ENCODE results near the gene SPHK1.

The SPHK1 gene

GRCh38 chr17:76384987-76385891 lies 830 bp downstream of the SPHK1 start:
- peak; percentile 74 for DNase-seq

GRCh38 chr17:76385892-76386786 lies 1.7 kb downstream of the SPHK1 start:
- DNase-seq = peak; percentile 83

GRCh38 chr17:76386966-76387765 lies 2.8 kb downstream of the SPHK1 start:
- no peak for DNase-seq

- no peak for DNase-seq
Observed at GRCh38 chr17:76388966-76389888, 4.8 kb downstream of the SPHK1 start.

- DNase-seq = no peak
Observed at GRCh38 chr17:76390003-76390421, 5.6 kb downstream of the SPHK1 start.

GRCh38 chr17:76391200-76391715 lies 6.8 kb downstream of the SPHK1 start:
- no peak for DNase-seq

- no peak for DNase-seq
Observed at GRCh38 chr17:76394166-76394565, 9.8 kb downstream of the SPHK1 start.

- no peak for DNase-seq
Observed at GRCh38 chr17:76395980-76396379, 11.6 kb downstream of the SPHK1 start.

- no peak for DNase-seq
Observed at GRCh38 chr17:76397184-76397583, 12.8 kb downstream of the SPHK1 start.

- DNase-seq = peak; percentile 79
Observed at GRCh38 chr17:76397687-76398522, 13.5 kb downstream of the SPHK1 start.

- DNase-seq = no peak
Observed at GRCh38 chr17:76398523-76399174, 14.2 kb downstream of the SPHK1 start.

GRCh38 chr17:76399175-76400172 lies 15.1 kb downstream of the SPHK1 start:
- no peak for DNase-seq

GRCh38 chr17:76402711-76403110 lies 18.3 kb downstream of the SPHK1 start:
- no peak for DNase-seq

- DNase-seq = no peak
Observed at GRCh38 chr17:76404256-76404655, 19.8 kb downstream of the SPHK1 start.

GRCh38 chr17:76404976-76405563 lies 20.7 kb downstream of the SPHK1 start:
- DNase-seq = no peak

- DNase-seq = no peak
Observed at GRCh38 chr17:76405607-76405966, 21.2 kb downstream of the SPHK1 start.

- peak; percentile 80 for DNase-seq
Observed at GRCh38 chr17:76405967-76406647, 21.7 kb downstream of the SPHK1 start.
